GM12873 (cell line): ENCODE results near the gene ADCY4.

Experiments
- CTCF ChIP-seq: IDR thresholded peaks from 2 replicates; pipeline ENCODE4 v1.5.1; 2012; ENCODE audit warnings: low read depth, mild to moderate bottlenecking, moderate library complexity, low read length, control low read depth; ENCODE audit not compliant: insufficient read depth; ENCODE audit errors: missing control alignments

ADCY4 gene

GRCh38 chr14:24378327-24378726 is 43.5 kb upstream of the ADCY4 start:
- TF ChIP-seq CTCF: no peak

GRCh38 chr14:24377657-24378056 is 42.8 kb upstream of the ADCY4 start:
- TF ChIP-seq CTCF: no peak

- no peak for TF ChIP-seq CTCF
Observed at GRCh38 chr14:24377126-24377525, 42.3 kb upstream of the ADCY4 start.

- no peak for TF ChIP-seq CTCF
Observed at GRCh38 chr14:24376448-24377070, 41.7 kb upstream of the ADCY4 start.

GRCh38 chr14:24372701-24373416 is 38.0 kb upstream of the ADCY4 start:
- TF ChIP-seq CTCF: no peak

GRCh38 chr14:24370748-24371147 is 35.9 kb upstream of the ADCY4 start:
- TF ChIP-seq CTCF: no peak

- TF ChIP-seq CTCF: no peak
Observed at GRCh38 chr14:24369907-24370687, 35.2 kb upstream of the ADCY4 start.
